GM12878 (cell line): Measurements from ENCODE around the gene GPC6. TPM values are rescaled to one million over a fixed set of nuclear protein-coding genes. Genes with fewer than 3 reads are reported as not detected.

Source experiments
- ATAC-seq: fragments of 200-7000 bp; cut with Tn5 transposase; 3 replicates; pipeline ENCODE4 v1.9.1; 2020; ENCODE audit warnings: mild to moderate bottlenecking, moderate library complexity
- BruUV-seq: library from RNA; stranded (reverse); fragments of 400-500 nt; replicated peaks from 2 replicates; lab custom pipeline; 2021; lab: Mats Ljungman, UMichigan
- CTCF ChIA-PET: fragments of 300-600 bp; sonication (Branson Sonifier 250); formaldehyde crosslinking; extraction: SDS; loops from one replicate; lab custom pipeline; 2021; ENCODE audit warnings: inconsistent platforms; lab: Yijun Ruan, JAX
- POLR2A ChIA-PET: fragments of 350-600 bp; formaldehyde crosslinking; extraction: SDS; loops from one replicate; lab custom pipeline; 2021; ENCODE audit warnings: inconsistent platforms; lab: Charles Lee
- RAD21 ChIA-PET: fragments of 300-600 bp; sonication (Branson Sonifier 250); formaldehyde crosslinking; loops from one replicate; lab custom pipeline; 2023; ENCODE audit warnings: antibody characterized with exemption; ENCODE audit not compliant: unreplicated experiment; lab: Charles Lee
- SMC1A ChIA-PET: fragments of 300-600 bp; sonication (Branson Sonifier 250); formaldehyde crosslinking; loops from one replicate; lab custom pipeline; 2023; ENCODE audit not compliant: unreplicated experiment, uncharacterized antibody; lab: Charles Lee
- DNase-seq: peaks from one replicate; pipeline ENCODE4 v3.0.0-alpha.2; 2011; ENCODE audit warnings: low read depth, low spot score
- FAIRE-seq: peaks from 3 replicates; lab custom pipeline; 2011; peaks lifted over from hg19 to GRCh38; lab: Jason Lieb, UNC
- H2AFZ ChIP-seq: 2 replicates; pipeline ENCODE4 v1.6.0; 2011; ENCODE audit warnings: low read depth, low read length, control low read depth; ENCODE audit not compliant: control insufficient read depth
- H3K27ac ChIP-seq: 2 replicates; pipeline ENCODE4 v1.5.1; 2011; ENCODE audit warnings: control low read depth; ENCODE audit not compliant: control insufficient read depth, insufficient read depth
- H3K27me3 ChIP-seq, 2 experiments: replicated peaks in 1 of 2; 2 replicates each; pipeline versions ENCODE4 v1.6.0 to v1.6.1; 2011; ENCODE audit warnings: low read length in 1 of 2; ENCODE audit not compliant: control insufficient read depth in 2 of 2, insufficient read depth in 2 of 2
- H3K36me3 ChIP-seq, 2 experiments: 2 replicates each; pipeline ENCODE4 v1.5.1; 2011; ENCODE audit warnings: low read length in 1 of 2; ENCODE audit not compliant: control insufficient read depth in 2 of 2, insufficient read depth in 2 of 2
- H3K4me1 ChIP-seq: 2 replicates; pipeline ENCODE4 v1.6.1; 2011; ENCODE audit warnings: mild to moderate bottlenecking, low read length, moderate library complexity, mixed read lengths; ENCODE audit not compliant: control insufficient read depth, insufficient read depth
- H3K4me2 ChIP-seq: 2 replicates; pipeline ENCODE4 v1.6.0; 2011; ENCODE audit warnings: control low read depth; ENCODE audit not compliant: control insufficient read depth, insufficient read depth
- H3K4me3 ChIP-seq: fragments of 200-600 bp; sonication (generic); 2 replicates; pipeline ENCODE4 v1.5.1; 2016
- H3K79me2 ChIP-seq: 2 replicates; pipeline ENCODE4 v1.6.0; 2011; ENCODE audit warnings: low read length; ENCODE audit not compliant: control insufficient read depth, insufficient read depth
- H3K9ac ChIP-seq: 2 replicates; pipeline ENCODE4 v1.8.0; 2011; ENCODE audit warnings: low read length, control low read depth, mixed read lengths; ENCODE audit not compliant: control insufficient read depth, insufficient read depth
- H3K9me3 ChIP-seq: replicated peaks from 3 replicates; pipeline ENCODE4 v1.5.1; 2011; ENCODE audit warnings: mild to moderate bottlenecking, low read length; ENCODE audit not compliant: control insufficient read depth, insufficient read depth
- H4K20me1 ChIP-seq: 2 replicates; pipeline ENCODE4 v1.6.0; 2011; ENCODE audit not compliant: control insufficient read depth, insufficient read depth
- KAT2A ChIP-seq: conservative IDR thresholded peaks from 2 replicates; pipeline ENCODE4 v1.6.1; 2011; ENCODE audit warnings: low read depth, low read length; ENCODE audit not compliant: control insufficient read depth
- MEF2B ChIP-seq: fragments of 450-650 bp; IDR thresholded peaks from 2 replicates; pipeline ENCODE4 v1.6.1; 2018; ENCODE audit warnings: mild to moderate bottlenecking, moderate library complexity; ENCODE audit not compliant: partially characterized antibody, poor library complexity, severe bottlenecking
- NR2C2 ChIP-seq: IDR thresholded peaks from 2 replicates; pipeline ENCODE4 v1.6.1; 2011; ENCODE audit warnings: borderline replicate concordance, low read depth; ENCODE audit not compliant: control insufficient read depth, insufficient read length
- NRF1 ChIP-seq: conservative IDR thresholded peaks from 2 replicates; pipeline ENCODE4 v1.6.1; 2011; ENCODE audit warnings: mild to moderate bottlenecking, low read depth, low read length, improper control_type of control experiment
- PML ChIP-seq: IDR thresholded peaks from 2 replicates; pipeline ENCODE4 v1.6.1; 2012; ENCODE audit warnings: low read length, inconsistent platforms
- RFX5 ChIP-seq: IDR thresholded peaks from 2 replicates; pipeline ENCODE4 v1.6.1; 2011; ENCODE audit warnings: low read depth, low read length, improper control_type of control experiment
- STAT3 ChIP-seq: IDR thresholded peaks from 2 replicates; pipeline ENCODE4 v1.6.1; 2011; ENCODE audit warnings: low read depth, low read length, improper control_type of control experiment
- TAF1 ChIP-seq: IDR thresholded peaks from 2 replicates; pipeline ENCODE4 v1.6.1; 2011; ENCODE audit warnings: mild to moderate bottlenecking, low read depth, low read length, borderline replicate concordance
- ZNF207 ChIP-seq: fragments of 450-650 bp; IDR thresholded peaks from 2 replicates; pipeline ENCODE4 v1.6.1; 2014; ENCODE audit warnings: antibody characterized with exemption, mild to moderate bottlenecking, borderline replicate concordance
- ZNF274 ChIP-seq: IDR thresholded peaks from one replicate; pipeline ENCODE4 v1.8.0; 2011; ENCODE audit not compliant: insufficient read length, insufficient read depth
- ZSCAN29 ChIP-seq: fragments of 450-650 bp; IDR thresholded peaks from 2 replicates; pipeline ENCODE4 v1.6.1; 2017; ENCODE audit warnings: mild to moderate bottlenecking, moderate library complexity
- WGBS: methylation state at CpG from one replicate; pipeline ENCODE4 v1.1.6; 2016; ENCODE audit warnings: low lambda C conversion rate; ENCODE audit not compliant: insufficient replicate concordance, insufficient coverage; ENCODE audit errors: missing lambda C conversion rate; 5-methylcytosine and 5-hydroxymethylcytosine counted together
- in situ Hi-C: fragments of 300-500 bp; cut with MboI; formaldehyde crosslinking; loops from 9 replicates; pipeline ENCODE4 v1.14.3; 2018; ENCODE audit warnings: mixed read lengths
- intact Hi-C: fragments of 100-400 bp; cut with micrococcal nuclease; formaldehyde crosslinking; loops from one replicate; pipeline ENCODE4 v1.14.2; 2022; ENCODE audit not compliant: unreplicated experiment
- polyA plus RNA-seq, 11 experiments: library from polyadenylated mRNA; depleted of rRNA in 4 of 11; unstranded in 6 of 11; stranded (reverse) in 5 of 11; fragments of >200 nt; fragmentation: Nextera tagmentation in 4 of 11; fragmentation: Illumina TruSeq in 1 of 11; extraction: Ambion mirVana in 4 of 11; extraction: Trizol in 1 of 11; gene quantifications; 1 replicate in 1 of 11; 2 replicates in 10 of 11; pipeline versions ENCODE4 v1.2.1 to v1.2.3, GENCODE V29; 2011 to 2016; ENCODE audit warnings: inconsistent platforms in 2 of 11, missing spikeins in 2 of 11, low read depth in 1 of 11
- total RNA-seq, 4 experiments: library from RNA; depleted of rRNA in 3 of 4; stranded (reverse); fragments of >200 nt in 3 of 4; fragmentation: Illumina TruSeq in 1 of 4; extraction: Trizol in 1 of 4; gene quantifications; 2 replicates each; pipeline versions ENCODE4 v1.2.1 to v1.2.3, GENCODE V29; 2013 to 2021
- TF ChIP-seq, protein P1 (sequence below): fragments of 450-650 bp; IDR thresholded peaks from 2 replicates; pipeline ENCODE4 v1.6.1; 2017; ENCODE audit warnings: mild to moderate bottlenecking, moderate library complexity
- TF ChIP-seq, protein P2 (sequence below): fragments of 450-650 bp; formaldehyde crosslinking; IDR thresholded peaks from 2 replicates; pipeline ENCODE4 v1.5.0; 2022; ENCODE audit warnings: mild to moderate bottlenecking, missing genetic modification characterization

GPC6 gene
- total and polyA plus RNA-seq, 10 of the 15 experiments (the other 5 are each of a cell fraction or from before 2014, with no cell fraction given), result 0.03 to 0.04 (median 0.03) TPM; not detected in 7

GRCh38 chr13:93472814-93473296, 246.2 kb downstream of the GPC6 start (continued):
- TF ChIP-seq, protein P1, sequence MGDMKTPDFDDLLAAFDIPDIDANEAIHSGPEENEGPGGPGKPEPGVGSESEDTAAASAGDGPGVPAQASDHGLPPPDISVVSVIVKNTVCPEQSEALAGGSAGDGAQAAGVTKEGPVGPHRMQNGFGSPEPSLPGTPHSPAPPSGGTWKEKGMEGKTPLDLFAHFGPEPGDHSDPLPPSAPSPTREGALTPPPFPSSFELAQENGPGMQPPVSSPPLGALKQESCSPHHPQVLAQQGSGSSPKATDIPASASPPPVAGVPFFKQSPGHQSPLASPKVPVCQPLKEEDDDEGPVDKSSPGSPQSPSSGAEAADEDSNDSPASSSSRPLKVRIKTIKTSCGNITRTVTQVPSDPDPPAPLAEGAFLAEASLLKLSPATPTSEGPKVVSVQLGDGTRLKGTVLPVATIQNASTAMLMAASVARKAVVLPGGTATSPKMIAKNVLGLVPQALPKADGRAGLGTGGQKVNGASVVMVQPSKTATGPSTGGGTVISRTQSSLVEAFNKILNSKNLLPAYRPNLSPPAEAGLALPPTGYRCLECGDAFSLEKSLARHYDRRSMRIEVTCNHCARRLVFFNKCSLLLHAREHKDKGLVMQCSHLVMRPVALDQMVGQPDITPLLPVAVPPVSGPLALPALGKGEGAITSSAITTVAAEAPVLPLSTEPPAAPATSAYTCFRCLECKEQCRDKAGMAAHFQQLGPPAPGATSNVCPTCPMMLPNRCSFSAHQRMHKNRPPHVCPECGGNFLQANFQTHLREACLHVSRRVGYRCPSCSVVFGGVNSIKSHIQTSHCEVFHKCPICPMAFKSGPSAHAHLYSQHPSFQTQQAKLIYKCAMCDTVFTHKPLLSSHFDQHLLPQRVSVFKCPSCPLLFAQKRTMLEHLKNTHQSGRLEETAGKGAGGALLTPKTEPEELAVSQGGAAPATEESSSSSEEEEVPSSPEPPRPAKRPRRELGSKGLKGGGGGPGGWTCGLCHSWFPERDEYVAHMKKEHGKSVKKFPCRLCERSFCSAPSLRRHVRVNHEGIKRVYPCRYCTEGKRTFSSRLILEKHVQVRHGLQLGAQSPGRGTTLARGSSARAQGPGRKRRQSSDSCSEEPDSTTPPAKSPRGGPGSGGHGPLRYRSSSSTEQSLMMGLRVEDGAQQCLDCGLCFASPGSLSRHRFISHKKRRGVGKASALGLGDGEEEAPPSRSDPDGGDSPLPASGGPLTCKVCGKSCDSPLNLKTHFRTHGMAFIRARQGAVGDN, result no peak
- TF ChIP-seq MEF2B, result no peak
- TF ChIP-seq, all 136 proteins: peak for 0

- Histone ChIP-seq H3K9ac (no peak overlapping the region), H3K79me2 (no peaks in the 10 kb centered on the region), H3K4me2 (no peak overlapping the region), H4K20me1 (no peaks in the 10 kb centered on the region), H3K27me3 (no peaks in the 10 kb centered on the region), H2AFZ (no peak overlapping the region), H3K4me1 (no peaks in the 10 kb centered on the region), H3K9me3 (no peaks in the 10 kb centered on the region; the same call in 2 of the 3 replicates), H3K36me3 (no peaks in the 10 kb centered on the region), H3K4me3 (no peak overlapping the region), H3K27ac (no peak overlapping the region)
- no peak for ATAC-seq
- no peak for FAIRE-seq
- POLR2A ChIA-PET, result no interaction called here
- RAD21 ChIA-PET, result no interaction called here
- no peak for DNase-seq
- SMC1A ChIA-PET, result no interaction called here
- 30% methylated on average over 5 of the region's 5 CpGs for WGBS
- BruUV-seq, result no TSS peak
- in situ Hi-C loops (no loop called here), intact Hi-C loops (no loop called here)
- CTCF ChIA-PET, result no interaction called here
- TF ChIP-seq NR2C2 (no peak), STAT3 (no peak), TAF1 (no peak), RFX5 (no peak), ZSCAN29 (no peak), KAT2A (no peak), ZNF207 (no peak), PML (no peak), MEF2B (no peak), ZNF274 (no peak), NRF1 (no peak)
- TF ChIP-seq, protein P2, sequence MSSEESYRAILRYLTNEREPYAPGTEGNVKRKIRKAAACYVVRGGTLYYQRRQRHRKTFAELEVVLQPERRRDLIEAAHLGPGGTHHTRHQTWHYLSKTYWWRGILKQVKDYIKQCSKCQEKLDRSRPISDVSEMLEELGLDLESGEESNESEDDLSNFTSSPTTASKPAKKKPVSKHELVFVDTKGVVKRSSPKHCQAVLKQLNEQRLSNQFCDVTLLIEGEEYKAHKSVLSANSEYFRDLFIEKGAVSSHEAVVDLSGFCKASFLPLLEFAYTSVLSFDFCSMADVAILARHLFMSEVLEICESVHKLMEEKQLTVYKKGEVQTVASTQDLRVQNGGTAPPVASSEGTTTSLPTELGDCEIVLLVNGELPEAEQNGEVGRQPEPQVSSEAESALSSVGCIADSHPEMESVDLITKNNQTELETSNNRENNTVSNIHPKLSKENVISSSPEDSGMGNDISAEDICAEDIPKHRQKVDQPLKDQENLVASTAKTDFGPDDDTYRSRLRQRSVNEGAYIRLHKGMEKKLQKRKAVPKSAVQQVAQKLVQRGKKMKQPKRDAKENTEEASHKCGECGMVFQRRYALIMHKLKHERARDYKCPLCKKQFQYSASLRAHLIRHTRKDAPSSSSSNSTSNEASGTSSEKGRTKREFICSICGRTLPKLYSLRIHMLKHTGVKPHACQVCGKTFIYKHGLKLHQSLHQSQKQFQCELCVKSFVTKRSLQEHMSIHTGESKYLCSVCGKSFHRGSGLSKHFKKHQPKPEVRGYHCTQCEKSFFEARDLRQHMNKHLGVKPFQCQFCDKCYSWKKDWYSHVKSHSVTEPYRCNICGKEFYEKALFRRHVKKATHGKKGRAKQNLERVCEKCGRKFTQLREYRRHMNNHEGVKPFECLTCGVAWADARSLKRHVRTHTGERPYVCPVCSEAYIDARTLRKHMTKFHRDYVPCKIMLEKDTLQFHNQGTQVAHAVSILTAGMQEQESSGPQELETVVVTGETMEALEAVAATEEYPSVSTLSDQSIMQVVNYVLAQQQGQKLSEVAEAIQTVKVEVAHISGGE, result no peak
Observed at GRCh38 chr13:93473441-93474270, 247.0 kb downstream of the GPC6 start.
